GM12878 (cell line): Measurements from ENCODE around the gene CCDC68. TPM values are rescaled to one million over a fixed set of nuclear protein-coding genes. Genes with fewer than 3 reads are reported as not detected.

Experiments used
- ATAC-seq: fragments of 200-7000 bp; cut with Tn5 transposase; 3 replicates; pipeline ENCODE4 v1.9.1; 2020; ENCODE audit warnings: mild to moderate bottlenecking, moderate library complexity
- BruUV-seq: library from RNA; stranded (reverse); fragments of 400-500 nt; replicated peaks from 2 replicates; lab custom pipeline; 2021; lab: Mats Ljungman, UMichigan
- CTCF ChIA-PET: fragments of 300-600 bp; sonication (Branson Sonifier 250); formaldehyde crosslinking; extraction: SDS; loops from one replicate; lab custom pipeline; 2021; ENCODE audit warnings: inconsistent platforms; lab: Yijun Ruan, JAX
- POLR2A ChIA-PET: fragments of 350-600 bp; formaldehyde crosslinking; extraction: SDS; loops from one replicate; lab custom pipeline; 2021; ENCODE audit warnings: inconsistent platforms; lab: Charles Lee
- RAD21 ChIA-PET: fragments of 300-600 bp; sonication (Branson Sonifier 250); formaldehyde crosslinking; loops from one replicate; lab custom pipeline; 2023; ENCODE audit warnings: antibody characterized with exemption; ENCODE audit not compliant: unreplicated experiment; lab: Charles Lee
- SMC1A ChIA-PET: fragments of 300-600 bp; sonication (Branson Sonifier 250); formaldehyde crosslinking; loops from one replicate; lab custom pipeline; 2023; ENCODE audit not compliant: unreplicated experiment, uncharacterized antibody; lab: Charles Lee
- DNase-seq: peaks from one replicate; pipeline ENCODE4 v3.0.0-alpha.2; 2011; ENCODE audit warnings: low read depth, low spot score
- FAIRE-seq: peaks from 3 replicates; lab custom pipeline; 2011; peaks lifted over from hg19 to GRCh38; lab: Jason Lieb, UNC
- H2AFZ ChIP-seq: 2 replicates; pipeline ENCODE4 v1.6.0; 2011; ENCODE audit warnings: low read depth, low read length, control low read depth; ENCODE audit not compliant: control insufficient read depth
- H3K27ac ChIP-seq: 2 replicates; pipeline ENCODE4 v1.5.1; 2011; ENCODE audit warnings: control low read depth; ENCODE audit not compliant: control insufficient read depth, insufficient read depth
- H3K27me3 ChIP-seq, 2 experiments: replicated peaks in 1 of 2; 2 replicates each; pipeline versions ENCODE4 v1.6.0 to v1.6.1; 2011; ENCODE audit warnings: low read length in 1 of 2; ENCODE audit not compliant: control insufficient read depth in 2 of 2, insufficient read depth in 2 of 2
- H3K36me3 ChIP-seq, 2 experiments: 2 replicates each; pipeline ENCODE4 v1.5.1; 2011; ENCODE audit warnings: low read length in 1 of 2; ENCODE audit not compliant: control insufficient read depth in 2 of 2, insufficient read depth in 2 of 2
- H3K4me1 ChIP-seq: 2 replicates; pipeline ENCODE4 v1.6.1; 2011; ENCODE audit warnings: mild to moderate bottlenecking, low read length, moderate library complexity, mixed read lengths; ENCODE audit not compliant: control insufficient read depth, insufficient read depth
- H3K4me2 ChIP-seq: 2 replicates; pipeline ENCODE4 v1.6.0; 2011; ENCODE audit warnings: control low read depth; ENCODE audit not compliant: control insufficient read depth, insufficient read depth
- H3K4me3 ChIP-seq: fragments of 200-600 bp; sonication (generic); 2 replicates; pipeline ENCODE4 v1.5.1; 2016
- H3K79me2 ChIP-seq: 2 replicates; pipeline ENCODE4 v1.6.0; 2011; ENCODE audit warnings: low read length; ENCODE audit not compliant: control insufficient read depth, insufficient read depth
- H3K9ac ChIP-seq: 2 replicates; pipeline ENCODE4 v1.8.0; 2011; ENCODE audit warnings: low read length, control low read depth, mixed read lengths; ENCODE audit not compliant: control insufficient read depth, insufficient read depth
- H3K9me3 ChIP-seq: replicated peaks from 3 replicates; pipeline ENCODE4 v1.5.1; 2011; ENCODE audit warnings: mild to moderate bottlenecking, low read length; ENCODE audit not compliant: control insufficient read depth, insufficient read depth
- H4K20me1 ChIP-seq: 2 replicates; pipeline ENCODE4 v1.6.0; 2011; ENCODE audit not compliant: control insufficient read depth, insufficient read depth
- BRCA1 ChIP-seq: IDR thresholded peaks from 2 replicates; pipeline ENCODE4 v1.6.1; 2011; ENCODE audit warnings: low read depth, low read length, improper control_type of control experiment
- IKZF1 ChIP-seq: fragments of 450-650 bp; conservative IDR thresholded peaks from 2 replicates; pipeline ENCODE4 v1.6.1; 2017; ENCODE audit warnings: antibody characterized with exemption, mild to moderate bottlenecking
- IKZF2 ChIP-seq, 2 experiments: fragments of 450-650 bp; IDR thresholded peaks; 2 replicates each; pipeline ENCODE4 v1.6.1; 2017; ENCODE audit warnings: mild to moderate bottlenecking in 2 of 2, moderate library complexity in 2 of 2
- KDM1A ChIP-seq: fragments of 200-600 bp; sonication (generic); IDR thresholded peaks from 2 replicates; pipeline ENCODE4 v1.6.1; 2016; ENCODE audit warnings: borderline replicate concordance
- MTA2 ChIP-seq: fragments of 450-650 bp; IDR thresholded peaks from 2 replicates; pipeline ENCODE4 v1.6.1; 2016; ENCODE audit warnings: low read depth, mild to moderate bottlenecking, moderate library complexity
- MXI1 ChIP-seq: fragments of 150-350 bp; IDR thresholded peaks from 2 replicates; pipeline ENCODE4 v1.6.1; 2011; ENCODE audit warnings: low read depth, mild to moderate bottlenecking, inconsistent platforms, low read length, improper control_type of control experiment
- STAT1 ChIP-seq: fragments of 450-650 bp; conservative IDR thresholded peaks from 2 replicates; pipeline ENCODE4 v1.6.1; 2014; ENCODE audit warnings: antibody characterized with exemption, mild to moderate bottlenecking
- WRNIP1 ChIP-seq: IDR thresholded peaks from 2 replicates; pipeline ENCODE4 v1.6.1; 2011; ENCODE audit warnings: low read depth, low read length, improper control_type of control experiment, borderline replicate concordance
- YBX1 ChIP-seq: fragments of 450-650 bp; IDR thresholded peaks from 2 replicates; pipeline ENCODE4 v1.6.1; 2016; ENCODE audit warnings: antibody characterized with exemption
- WGBS: methylation state at CpG from one replicate; pipeline ENCODE4 v1.1.6; 2016; ENCODE audit warnings: low lambda C conversion rate; ENCODE audit not compliant: insufficient replicate concordance, insufficient coverage; ENCODE audit errors: missing lambda C conversion rate; 5-methylcytosine and 5-hydroxymethylcytosine counted together
- in situ Hi-C: fragments of 300-500 bp; cut with MboI; formaldehyde crosslinking; loops from 9 replicates; pipeline ENCODE4 v1.14.3; 2018; ENCODE audit warnings: mixed read lengths
- intact Hi-C: fragments of 100-400 bp; cut with micrococcal nuclease; formaldehyde crosslinking; loops from one replicate; pipeline ENCODE4 v1.14.2; 2022; ENCODE audit not compliant: unreplicated experiment
- polyA plus RNA-seq, 11 experiments: library from polyadenylated mRNA; depleted of rRNA in 4 of 11; unstranded in 6 of 11; stranded (reverse) in 5 of 11; fragments of >200 nt; fragmentation: Nextera tagmentation in 4 of 11; fragmentation: Illumina TruSeq in 1 of 11; extraction: Ambion mirVana in 4 of 11; extraction: Trizol in 1 of 11; gene quantifications; 1 replicate in 1 of 11; 2 replicates in 10 of 11; pipeline versions ENCODE4 v1.2.1 to v1.2.3, GENCODE V29; 2011 to 2016; ENCODE audit warnings: inconsistent platforms in 2 of 11, missing spikeins in 2 of 11, low read depth in 1 of 11
- total RNA-seq, 4 experiments: library from RNA; depleted of rRNA in 3 of 4; stranded (reverse); fragments of >200 nt in 3 of 4; fragmentation: Illumina TruSeq in 1 of 4; extraction: Trizol in 1 of 4; gene quantifications; 2 replicates each; pipeline versions ENCODE4 v1.2.1 to v1.2.3, GENCODE V29; 2013 to 2021
- TF ChIP-seq, protein P1 (sequence below): IDR thresholded peaks from 2 replicates; pipeline ENCODE4 v1.6.1; 2012; ENCODE audit warnings: low read depth, low read length, improper control_type of control experiment
- TF ChIP-seq, protein P2 (sequence below): fragments of 450-650 bp; IDR thresholded peaks from 2 replicates; pipeline ENCODE4 v1.6.1; 2017; ENCODE audit warnings: mild to moderate bottlenecking, moderate library complexity
- TF ChIP-seq, protein P3 (sequence below): IDR thresholded peaks from 2 replicates; pipeline ENCODE4 v1.6.1; 2012; ENCODE audit warnings: low read depth, low read length, improper control_type of control experiment

Gene CCDC68
- total and polyA plus RNA-seq, 10 of the 15 experiments (the other 5 are each of a cell fraction or from before 2014, with no cell fraction given) = 0.04 TPM; not detected in 9

DNA sequence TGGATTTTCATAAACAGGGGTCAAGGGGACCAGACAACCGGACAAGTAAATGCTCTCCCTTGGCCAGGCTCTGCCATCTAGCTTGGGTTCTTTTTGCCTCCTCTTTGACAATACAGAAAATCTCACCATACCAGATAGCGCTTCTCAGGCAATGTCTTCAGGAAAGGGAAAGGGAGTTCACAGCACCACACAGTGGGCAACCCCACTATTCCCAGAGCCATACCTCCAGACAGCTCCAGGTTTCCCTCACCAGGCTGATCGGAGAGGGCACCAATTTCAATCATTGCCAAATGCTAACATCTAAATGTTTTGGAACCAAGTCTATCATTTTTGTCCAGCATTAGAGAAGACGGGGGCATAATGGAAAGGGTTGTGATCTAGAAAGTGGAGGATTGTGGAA is 28.1 kb downstream of the CCDC68 start:
- Histone ChIP-seq H3K9ac (no peak overlapping the region), H3K9me3 (no peaks in the 10 kb centered on the region), H3K4me3 (no peak overlapping the region), H3K36me3 (no peaks in the 10 kb centered on the region), H4K20me1 (no peaks in the 10 kb centered on the region), H3K4me2 (no peak overlapping the region), H3K79me2 (no peaks in the 10 kb centered on the region), H3K27me3 (peaks cover 0 to 1% of the 10 kb centered on the region in 2 experiments; a peak in 1 of 4 replicates), H3K4me1 (no peaks in the 10 kb centered on the region), H3K27ac (no peak overlapping the region), H2AFZ (no peak overlapping the region)
- ATAC-seq (no peak), FAIRE-seq (no peak), DNase-seq (no peak)
- ChIA-PET POLR2A (no interaction called here), CTCF (no interaction called here), RAD21 (no interaction called here), SMC1A (no interaction called here)
- intact Hi-C loops (no loop called here), in situ Hi-C loops (no loop called here)
- TF ChIP-seq IKZF2 (IDR thresholded peaks at IDR 0.05) = no peak
- WGBS = 57% methylated on average over 4 of the region's 4 CpGs
- no TSS peak for BruUV-seq

DNA sequence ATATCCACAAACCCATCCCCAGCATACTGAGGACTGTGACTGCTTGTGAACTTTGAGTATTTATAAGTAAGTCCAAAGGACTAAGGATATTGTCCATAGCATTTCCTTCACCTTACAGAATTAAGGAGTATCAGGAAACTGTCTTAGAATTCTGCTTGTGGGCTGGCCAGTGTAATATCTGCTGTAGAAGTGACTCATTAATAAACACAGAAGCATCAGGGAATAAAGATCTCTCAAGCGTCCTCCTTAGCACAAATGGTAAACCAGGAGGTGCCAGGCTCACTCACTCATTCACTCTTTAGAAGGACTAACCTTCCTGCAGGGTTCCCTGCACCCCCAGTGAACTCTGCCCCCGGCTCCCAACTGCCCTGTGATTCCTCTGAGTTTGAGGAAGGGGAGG is 31.0 kb downstream of the CCDC68 start:
- ChIA-PET CTCF (interaction anchor here (1.2 kb wide), 1 partner anchor 13 kb away, joined by 3 read pairs; no protein-coding TSS in a partner anchor), SMC1A (no interaction called here), RAD21 (no interaction called here), POLR2A (no interaction called here)
- in situ Hi-C loops (no loop called here), intact Hi-C loops (no loop called here)
- H3K4me2 ChIP-seq = no peak overlapping the region
- no peak overlapping the region for H3K9ac ChIP-seq
- H3K9me3 ChIP-seq = no peaks in the 10 kb centered on the region
- no peak overlapping the region for H3K27ac ChIP-seq
- FAIRE-seq (no peak), DNase-seq (no peak), ATAC-seq (no peak)
- WGBS = 0% methylated on average over 2 of the region's 2 CpGs
- H4K20me1 ChIP-seq = no peaks in the 10 kb centered on the region
- H3K36me3 ChIP-seq = no peaks in the 10 kb centered on the region
- BruUV-seq = no TSS peak
- H3K4me1 ChIP-seq = no peaks in the 10 kb centered on the region
- no peaks in the 10 kb centered on the region for H3K79me2 ChIP-seq
- peaks cover 0 to 1% of the 10 kb centered on the region in 2 experiments; a peak in 1 of 4 replicates for H3K27me3 ChIP-seq
- H3K4me3 ChIP-seq = no peak overlapping the region
- H2AFZ ChIP-seq = no peak overlapping the region
- TF ChIP-seq MXI1 = no peak
- TF ChIP-seq WRNIP1 = no peak
- no peak for TF ChIP-seq YBX1
- TF ChIP-seq MTA2 = no peak
- TF ChIP-seq STAT1 = no peak
- TF ChIP-seq, protein P1, sequence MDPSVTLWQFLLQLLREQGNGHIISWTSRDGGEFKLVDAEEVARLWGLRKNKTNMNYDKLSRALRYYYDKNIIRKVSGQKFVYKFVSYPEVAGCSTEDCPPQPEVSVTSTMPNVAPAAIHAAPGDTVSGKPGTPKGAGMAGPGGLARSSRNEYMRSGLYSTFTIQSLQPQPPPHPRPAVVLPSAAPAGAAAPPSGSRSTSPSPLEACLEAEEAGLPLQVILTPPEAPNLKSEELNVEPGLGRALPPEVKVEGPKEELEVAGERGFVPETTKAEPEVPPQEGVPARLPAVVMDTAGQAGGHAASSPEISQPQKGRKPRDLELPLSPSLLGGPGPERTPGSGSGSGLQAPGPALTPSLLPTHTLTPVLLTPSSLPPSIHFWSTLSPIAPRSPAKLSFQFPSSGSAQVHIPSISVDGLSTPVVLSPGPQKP = no peak
- TF ChIP-seq, protein P2, sequence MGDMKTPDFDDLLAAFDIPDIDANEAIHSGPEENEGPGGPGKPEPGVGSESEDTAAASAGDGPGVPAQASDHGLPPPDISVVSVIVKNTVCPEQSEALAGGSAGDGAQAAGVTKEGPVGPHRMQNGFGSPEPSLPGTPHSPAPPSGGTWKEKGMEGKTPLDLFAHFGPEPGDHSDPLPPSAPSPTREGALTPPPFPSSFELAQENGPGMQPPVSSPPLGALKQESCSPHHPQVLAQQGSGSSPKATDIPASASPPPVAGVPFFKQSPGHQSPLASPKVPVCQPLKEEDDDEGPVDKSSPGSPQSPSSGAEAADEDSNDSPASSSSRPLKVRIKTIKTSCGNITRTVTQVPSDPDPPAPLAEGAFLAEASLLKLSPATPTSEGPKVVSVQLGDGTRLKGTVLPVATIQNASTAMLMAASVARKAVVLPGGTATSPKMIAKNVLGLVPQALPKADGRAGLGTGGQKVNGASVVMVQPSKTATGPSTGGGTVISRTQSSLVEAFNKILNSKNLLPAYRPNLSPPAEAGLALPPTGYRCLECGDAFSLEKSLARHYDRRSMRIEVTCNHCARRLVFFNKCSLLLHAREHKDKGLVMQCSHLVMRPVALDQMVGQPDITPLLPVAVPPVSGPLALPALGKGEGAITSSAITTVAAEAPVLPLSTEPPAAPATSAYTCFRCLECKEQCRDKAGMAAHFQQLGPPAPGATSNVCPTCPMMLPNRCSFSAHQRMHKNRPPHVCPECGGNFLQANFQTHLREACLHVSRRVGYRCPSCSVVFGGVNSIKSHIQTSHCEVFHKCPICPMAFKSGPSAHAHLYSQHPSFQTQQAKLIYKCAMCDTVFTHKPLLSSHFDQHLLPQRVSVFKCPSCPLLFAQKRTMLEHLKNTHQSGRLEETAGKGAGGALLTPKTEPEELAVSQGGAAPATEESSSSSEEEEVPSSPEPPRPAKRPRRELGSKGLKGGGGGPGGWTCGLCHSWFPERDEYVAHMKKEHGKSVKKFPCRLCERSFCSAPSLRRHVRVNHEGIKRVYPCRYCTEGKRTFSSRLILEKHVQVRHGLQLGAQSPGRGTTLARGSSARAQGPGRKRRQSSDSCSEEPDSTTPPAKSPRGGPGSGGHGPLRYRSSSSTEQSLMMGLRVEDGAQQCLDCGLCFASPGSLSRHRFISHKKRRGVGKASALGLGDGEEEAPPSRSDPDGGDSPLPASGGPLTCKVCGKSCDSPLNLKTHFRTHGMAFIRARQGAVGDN = no peak
- TF ChIP-seq BRCA1 = no peak
- TF ChIP-seq IKZF1 = no peak
- no peak for TF ChIP-seq KDM1A
- TF ChIP-seq, protein P3, sequence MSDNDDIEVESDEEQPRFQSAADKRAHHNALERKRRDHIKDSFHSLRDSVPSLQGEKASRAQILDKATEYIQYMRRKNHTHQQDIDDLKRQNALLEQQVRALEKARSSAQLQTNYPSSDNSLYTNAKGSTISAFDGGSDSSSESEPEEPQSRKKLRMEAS = no peak
